ENCODE data around the gene RPLP1.

- TF ChIP-seq CTCF (IDR thresholded peaks at IDR 0.05): no peak
- TF ChIP-seq POLR2A (IDR thresholded peaks at IDR 0.05): no peak
Measured at GRCh38 chr15:69500339-69500738, 47.7 kb downstream of the RPLP1 start.
